ENCODE results near the gene SERPINB12.

GRCh38 chr18:63575681-63576080, 33.5 kb downstream of the SERPINB12 start:
- no peak for TF ChIP-seq CTCF (IDR thresholded peaks at IDR 0.05; ENCODE audit: insufficient read depth, low read depth, low read length)
- TF ChIP-seq EZH2 (IDR thresholded peaks at IDR 0.05; ENCODE audit: insufficient read depth, low read length) = no peak

Measured in astrocyte (in vitro differentiated cells and primary cell).